ENCODE measurements around the gene CAT.
A peak's percentile ranks its signal among the peaks of the same experiment; 100 is the strongest.

Gene CAT

DNA sequence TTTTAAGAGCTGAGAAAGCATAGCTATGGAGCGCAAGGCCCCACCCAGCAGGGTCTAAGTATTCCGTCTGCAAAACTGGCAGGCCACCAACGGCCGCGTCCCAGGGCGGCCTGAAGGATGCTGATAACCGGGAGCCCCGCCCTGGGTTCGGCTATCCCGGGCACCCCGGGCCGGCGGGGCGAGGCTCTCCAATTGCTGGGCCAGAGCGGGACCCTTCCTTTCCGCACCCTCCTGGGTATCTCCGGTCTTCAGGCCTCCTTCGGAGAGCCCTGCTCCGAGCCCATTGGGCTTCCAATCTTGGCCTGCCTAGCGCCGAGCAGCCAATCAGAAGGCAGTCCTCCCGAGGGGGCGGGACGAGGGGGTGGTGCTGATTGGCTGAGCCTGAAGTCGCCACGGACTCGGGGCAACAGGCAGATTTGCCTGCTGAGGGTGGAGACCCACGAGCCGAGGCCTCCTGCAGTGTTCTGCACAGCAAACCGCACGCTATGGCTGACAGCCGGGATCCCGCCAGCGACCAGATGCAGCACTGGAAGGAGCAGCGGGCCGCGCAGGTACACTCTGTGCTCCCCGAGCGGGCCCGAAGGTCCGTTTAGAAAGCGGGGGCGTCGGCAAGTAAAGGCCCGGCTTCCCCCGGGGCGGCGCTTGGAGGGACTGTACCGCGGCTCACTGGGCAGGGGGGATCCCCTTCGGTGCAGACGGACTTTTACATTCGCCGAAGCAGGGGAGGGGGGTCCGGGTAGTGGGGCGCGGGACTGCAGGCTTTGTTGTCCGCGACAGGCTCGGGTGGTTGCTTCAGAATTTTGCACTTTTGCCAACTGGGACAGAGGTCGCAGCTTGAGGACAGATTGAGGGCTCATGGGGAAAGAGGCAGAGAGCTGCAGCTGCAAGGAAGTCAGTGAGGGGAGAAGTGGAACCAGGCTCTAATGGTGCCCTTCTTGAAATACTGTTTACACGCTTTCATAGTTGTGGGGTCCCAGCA is at the start of gene CAT:
TSS of gene CAT (plus strand) at position 406 of the 979 bp plus-strand sequence. CDS start at position 486, 80 bp downstream.
- DNase-seq (ENCODE audit: insufficient read length, low spot score) (peak; percentile 87), FAIRE-seq (peak; percentile 99)

- DNase-seq (ENCODE audit: insufficient read length, low spot score): no peak
- FAIRE-seq: no peak
Observed at GRCh38 chr11:34394771-34395300, 43.9 kb upstream of the CAT start.

DNA sequence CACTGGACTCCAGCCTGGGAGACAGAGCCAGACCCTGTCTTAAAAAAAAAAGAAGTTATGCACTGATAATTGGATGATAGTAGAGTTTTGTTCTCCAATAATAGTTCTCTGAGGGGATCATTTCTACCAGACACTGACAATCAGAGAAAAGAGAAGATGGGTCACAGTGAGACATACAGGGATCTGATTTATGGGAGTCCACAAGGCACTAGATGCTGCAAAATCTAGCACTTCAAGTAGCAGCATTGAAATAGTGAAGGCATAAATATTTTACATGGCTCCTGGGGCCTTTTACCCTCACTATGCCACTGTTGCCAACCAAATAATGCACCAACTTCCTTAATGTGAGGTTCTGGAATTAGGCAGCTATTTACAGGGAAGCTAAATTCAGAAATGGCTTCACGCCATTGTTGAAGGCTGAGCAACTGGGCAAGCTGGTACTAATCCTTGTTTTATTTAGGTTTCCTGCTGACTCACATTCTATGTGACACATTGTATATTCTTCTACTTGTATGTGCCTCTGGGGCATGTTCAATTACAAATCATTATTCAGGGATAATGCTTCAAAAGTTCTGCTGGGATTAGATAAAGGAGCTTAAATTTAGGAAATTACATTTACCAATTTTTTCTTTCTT is 42.7 kb upstream of the CAT start:
- DNase-seq (ENCODE audit: insufficient read length, low spot score) (no peak), FAIRE-seq (no peak)

DNA sequence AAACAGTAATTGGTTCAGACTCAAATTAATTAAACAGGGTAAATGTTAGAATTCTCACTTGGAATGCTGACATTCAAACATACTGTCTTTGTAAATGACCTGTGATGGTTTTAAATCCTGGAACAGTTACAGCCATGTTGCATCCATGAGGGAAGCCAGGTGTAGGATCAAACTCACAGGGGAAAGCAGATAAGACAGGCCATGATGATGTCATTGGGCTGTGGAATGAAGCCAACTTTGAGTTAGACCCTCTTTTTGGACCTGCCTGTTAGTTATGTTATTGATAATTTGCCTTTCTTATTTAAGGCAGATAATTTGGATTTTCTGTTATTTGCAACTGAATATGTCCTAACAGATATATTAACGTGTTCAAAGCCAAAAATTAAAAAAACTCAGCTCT is 41.6 kb upstream of the CAT start:
- DNase-seq (ENCODE audit: insufficient read length, low spot score) (no peak), FAIRE-seq (no peak)

DNA sequence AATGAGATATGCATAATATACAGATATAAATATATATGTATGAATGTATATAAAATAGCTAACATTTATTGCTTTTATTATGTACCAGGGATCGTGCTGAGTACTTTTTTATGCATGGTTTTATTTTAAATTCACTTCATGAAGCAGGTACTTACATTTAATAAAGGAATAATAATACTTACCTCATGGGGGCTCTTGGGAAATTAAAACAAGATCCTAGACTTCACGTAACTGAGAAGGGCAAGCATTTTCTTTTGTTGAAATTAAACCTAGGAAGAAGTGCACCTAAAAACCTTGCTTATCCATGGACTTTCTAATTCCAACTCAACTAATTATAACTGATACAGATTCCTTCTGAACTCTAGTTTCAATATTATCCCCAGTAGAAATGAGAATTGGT is 40.9 kb upstream of the CAT start:
- no peak for DNase-seq (ENCODE audit: insufficient read length, low spot score)
- no peak for FAIRE-seq

DNA sequence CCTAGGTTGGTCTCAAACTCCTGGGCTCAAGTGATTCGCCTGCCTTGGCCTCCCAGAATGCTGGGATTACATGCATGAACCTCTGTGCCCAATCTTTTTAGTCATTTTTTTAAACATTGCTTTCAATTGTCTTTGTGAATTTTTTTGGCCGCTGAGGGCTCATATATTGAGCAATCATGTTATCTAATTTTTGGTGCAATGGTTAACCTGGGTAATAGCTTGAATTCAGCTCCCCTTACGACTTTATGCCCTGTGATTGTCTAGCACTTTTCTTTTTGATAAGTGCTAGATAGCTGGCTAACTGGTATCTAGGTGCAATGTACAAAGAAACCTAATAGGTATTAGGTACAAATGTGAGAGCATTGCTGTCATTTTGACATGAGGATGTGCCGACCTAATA is 35.3 kb upstream of the CAT start:
- FAIRE-seq (no peak), DNase-seq (ENCODE audit: insufficient read length, low spot score) (no peak)

GRCh38 chr11:34404280-34404679 is 34.5 kb upstream of the CAT start:
- FAIRE-seq (no peak), DNase-seq (ENCODE audit: insufficient read length, low spot score) (no peak)

- FAIRE-seq (no peak), DNase-seq (ENCODE audit: insufficient read length, low spot score) (no peak)
Observed at GRCh38 chr11:34405079-34405858, 33.5 kb upstream of the CAT start.

DNA sequence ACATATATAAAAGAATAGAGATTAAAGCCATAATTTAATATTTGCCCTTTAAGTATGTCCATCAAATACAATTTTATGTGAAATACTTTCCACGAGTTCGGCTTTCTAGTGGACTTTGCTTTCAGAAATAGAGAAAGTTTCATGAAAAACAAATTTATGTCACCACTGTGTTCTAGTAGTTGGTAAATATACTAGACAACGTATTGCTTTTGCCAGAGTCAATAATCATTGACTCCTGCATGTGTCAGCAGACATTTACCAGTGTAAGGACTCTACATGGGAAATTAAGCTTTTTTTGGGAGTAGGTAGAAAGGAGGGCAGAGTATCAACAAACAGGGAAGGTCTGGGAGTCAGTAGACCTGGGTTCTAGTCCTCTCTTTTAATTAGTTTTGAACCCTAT is 32.3 kb upstream of the CAT start:
- DNase-seq (ENCODE audit: insufficient read length, low spot score): no peak
- FAIRE-seq: no peak

DNA sequence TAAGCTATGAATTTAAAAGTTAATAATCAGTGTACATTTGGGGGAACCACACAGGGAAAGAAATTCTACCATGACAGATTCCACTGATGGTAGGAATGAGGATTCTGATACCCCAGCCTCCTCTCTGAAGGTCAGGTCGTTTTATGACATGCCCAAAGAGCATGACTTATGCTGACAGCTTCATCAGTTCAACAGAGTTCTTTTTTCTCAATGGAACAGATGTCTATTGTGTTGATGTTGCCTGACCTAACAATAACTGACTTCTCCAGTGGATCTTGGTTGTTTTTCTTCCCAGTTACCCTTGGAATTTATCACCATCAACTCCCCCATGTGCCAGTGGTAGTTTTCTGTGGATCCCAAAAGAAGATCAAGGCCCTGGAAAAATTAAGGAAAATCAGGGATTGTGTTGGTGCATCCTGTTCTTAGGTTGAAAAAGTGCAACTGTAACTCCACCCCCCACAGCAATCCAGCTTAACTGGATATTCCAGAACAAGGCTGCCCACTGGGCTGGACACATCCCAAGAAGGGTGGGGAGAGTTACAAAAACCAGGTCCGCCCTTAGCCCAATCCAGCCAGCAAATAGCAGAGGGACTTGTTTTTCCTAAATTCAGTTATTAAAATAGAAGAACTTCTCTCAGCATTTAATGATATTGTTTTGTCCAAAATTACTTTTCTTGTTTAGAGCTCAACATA is 31.5 kb upstream of the CAT start:
- FAIRE-seq: no peak
- DNase-seq (ENCODE audit: insufficient read length, low spot score): no peak

DNA sequence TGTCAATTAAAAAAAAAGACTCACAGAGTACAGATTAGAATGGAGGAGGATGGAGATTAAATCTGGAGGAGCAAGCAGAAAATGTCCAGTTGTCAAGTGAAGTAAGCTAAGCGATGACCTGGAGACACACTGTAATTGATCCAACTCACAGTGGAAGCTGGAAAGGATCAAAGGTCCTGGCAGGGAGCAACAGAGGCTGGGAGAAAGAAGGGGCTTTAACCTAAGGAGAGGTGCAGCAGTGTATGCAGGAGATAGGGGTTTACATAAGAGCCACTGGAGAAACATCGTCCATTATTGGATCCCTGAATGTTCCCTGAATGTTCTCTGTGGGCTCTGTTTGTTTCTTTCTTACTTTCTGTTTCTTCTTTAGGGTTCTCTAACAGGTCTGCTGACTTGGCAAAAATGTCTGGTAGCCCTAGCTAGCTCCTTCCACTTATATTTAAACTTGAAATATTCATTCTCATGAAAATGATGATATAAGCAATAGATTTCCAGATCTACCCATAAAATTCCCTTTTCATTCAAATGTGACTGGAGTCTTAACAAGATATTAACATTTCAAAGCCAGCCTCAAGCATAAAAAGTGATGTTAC is 30.1 kb upstream of the CAT start:
- FAIRE-seq: no peak
- DNase-seq (ENCODE audit: insufficient read length, low spot score): no peak

GRCh38 chr11:34411111-34411510 is 27.6 kb upstream of the CAT start:
- FAIRE-seq: no peak

GRCh38 chr11:34411791-34412190 is 26.9 kb upstream of the CAT start:
- FAIRE-seq (no peak), DNase-seq (ENCODE audit: insufficient read length, low spot score) (no peak)

More at GRCh38 chr11:34411111-34411510, 27.6 kb upstream of the CAT start:
- DNase-seq (ENCODE audit: insufficient read length, low spot score): no peak

DNA sequence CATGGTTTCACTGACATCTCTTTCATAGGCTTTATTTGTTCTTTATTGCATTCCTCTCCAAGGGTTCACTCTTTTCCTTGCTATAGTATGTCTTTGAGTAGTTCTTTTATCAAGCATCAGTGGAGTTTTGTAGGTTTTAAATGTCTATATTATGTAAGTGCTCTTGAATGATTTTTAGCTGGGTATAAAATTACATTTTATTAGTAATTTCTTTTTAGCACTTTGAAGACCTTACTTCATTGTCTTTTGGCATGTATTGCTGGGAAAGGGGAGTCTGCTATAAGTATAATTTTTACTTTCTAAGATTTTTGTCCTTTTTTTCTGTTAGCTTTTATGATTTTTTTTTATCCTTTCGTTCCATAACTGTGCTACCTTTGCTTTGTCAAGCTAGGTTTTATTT is 25.5 kb upstream of the CAT start:
- no peak for FAIRE-seq
- DNase-seq (ENCODE audit: insufficient read length, low spot score): no peak

DNA sequence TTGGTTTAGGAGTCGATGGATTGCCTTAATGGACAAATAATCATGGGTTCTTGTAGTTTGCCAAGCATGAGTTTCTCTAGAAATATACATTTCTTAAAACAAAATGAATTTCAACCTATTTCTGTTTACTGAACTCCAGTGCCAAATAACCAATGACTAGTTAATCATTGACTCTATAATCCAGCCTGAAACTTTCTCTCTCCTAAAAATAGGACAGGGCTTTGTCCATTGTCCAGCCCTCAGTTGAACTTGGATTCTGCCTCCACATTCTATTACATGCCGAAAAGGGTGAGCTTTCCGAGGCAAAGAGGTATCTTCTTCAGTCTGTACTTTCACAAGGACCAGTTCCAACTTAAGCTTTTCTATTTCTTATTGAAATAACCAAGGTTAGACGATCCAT is 23.2 kb upstream of the CAT start:
- no peak for DNase-seq (ENCODE audit: insufficient read length, low spot score)
- FAIRE-seq: no peak

DNA sequence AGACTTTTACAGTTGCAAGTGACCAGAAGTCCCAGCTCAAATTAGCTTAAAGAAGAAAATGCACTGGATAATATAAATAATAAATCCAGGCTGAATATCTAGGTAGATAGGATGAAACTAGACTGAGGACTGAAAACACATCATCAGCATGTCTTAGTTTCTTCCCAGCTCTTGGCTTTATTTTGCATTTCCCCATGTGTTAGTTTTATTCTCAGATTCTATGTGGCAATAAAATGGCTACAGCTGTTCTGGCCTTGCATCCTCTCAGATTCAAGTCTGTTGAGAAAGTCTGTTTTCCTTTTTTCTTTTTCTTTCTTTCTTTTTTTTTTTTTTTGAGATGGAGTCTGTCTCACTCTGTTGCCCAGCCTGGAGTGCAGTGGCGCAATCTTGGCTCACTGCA is 22.6 kb upstream of the CAT start:
- FAIRE-seq (no peak), DNase-seq (ENCODE audit: insufficient read length, low spot score) (no peak)

- FAIRE-seq (no peak), DNase-seq (ENCODE audit: insufficient read length, low spot score) (no peak)
Observed at GRCh38 chr11:34416766-34417165, 22.0 kb upstream of the CAT start.

- no peak for FAIRE-seq
Observed at GRCh38 chr11:34417202-34417601, 21.5 kb upstream of the CAT start.

DNA sequence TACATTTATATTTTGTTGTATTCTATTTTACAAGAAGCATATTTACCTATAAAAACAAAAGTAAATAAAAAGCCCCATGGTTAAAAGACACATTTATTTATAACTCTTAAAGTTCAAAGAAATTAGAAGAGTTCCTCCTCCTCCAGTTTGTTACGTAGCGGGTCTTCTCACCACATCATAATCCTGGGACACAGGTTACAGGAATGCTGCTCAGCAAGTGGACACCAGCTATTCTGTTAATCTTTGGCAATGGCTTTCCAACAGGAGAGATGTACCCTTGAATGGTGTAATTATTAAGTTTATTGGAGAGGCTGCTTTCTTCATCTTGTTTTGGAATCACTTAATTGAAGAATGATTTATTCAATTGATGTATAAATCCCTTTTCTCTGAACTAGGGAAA is 19.6 kb upstream of the CAT start:
- FAIRE-seq (no peak), DNase-seq (ENCODE audit: insufficient read length, low spot score) (no peak)

More at GRCh38 chr11:34417202-34417601, 21.5 kb upstream of the CAT start:
- no peak for DNase-seq (ENCODE audit: insufficient read length, low spot score)

GRCh38 chr11:34423300-34423699 is 15.4 kb upstream of the CAT start:
- DNase-seq (ENCODE audit: insufficient read length, low spot score) (no peak), FAIRE-seq (no peak)

Data from GM19239 (cell line).